GM12878 (cell line): Measurements from ENCODE around the gene RIMS1. TPM values are rescaled to one million over a fixed set of nuclear protein-coding genes. Genes with fewer than 3 reads are reported as not detected.

Experiments
- ATAC-seq: fragments of 200-7000 bp; cut with Tn5 transposase; 3 replicates; pipeline ENCODE4 v1.9.1; 2020; ENCODE audit warnings: mild to moderate bottlenecking, moderate library complexity
- BruUV-seq: library from RNA; stranded (reverse); fragments of 400-500 nt; replicated peaks from 2 replicates; lab custom pipeline; 2021; lab: Mats Ljungman, UMichigan
- CTCF ChIA-PET: fragments of 300-600 bp; sonication (Branson Sonifier 250); formaldehyde crosslinking; extraction: SDS; loops from one replicate; lab custom pipeline; 2021; ENCODE audit warnings: inconsistent platforms; lab: Yijun Ruan, JAX
- POLR2A ChIA-PET: fragments of 350-600 bp; formaldehyde crosslinking; extraction: SDS; loops from one replicate; lab custom pipeline; 2021; ENCODE audit warnings: inconsistent platforms; lab: Charles Lee
- RAD21 ChIA-PET: fragments of 300-600 bp; sonication (Branson Sonifier 250); formaldehyde crosslinking; loops from one replicate; lab custom pipeline; 2023; ENCODE audit warnings: antibody characterized with exemption; ENCODE audit not compliant: unreplicated experiment; lab: Charles Lee
- SMC1A ChIA-PET: fragments of 300-600 bp; sonication (Branson Sonifier 250); formaldehyde crosslinking; loops from one replicate; lab custom pipeline; 2023; ENCODE audit not compliant: unreplicated experiment, uncharacterized antibody; lab: Charles Lee
- DNase-seq: peaks from one replicate; pipeline ENCODE4 v3.0.0-alpha.2; 2011; ENCODE audit warnings: low read depth, low spot score
- FAIRE-seq: peaks from 3 replicates; lab custom pipeline; 2011; peaks lifted over from hg19 to GRCh38; lab: Jason Lieb, UNC
- H2AFZ ChIP-seq: 2 replicates; pipeline ENCODE4 v1.6.0; 2011; ENCODE audit warnings: low read depth, low read length, control low read depth; ENCODE audit not compliant: control insufficient read depth
- H3K27ac ChIP-seq: 2 replicates; pipeline ENCODE4 v1.5.1; 2011; ENCODE audit warnings: control low read depth; ENCODE audit not compliant: control insufficient read depth, insufficient read depth
- H3K27me3 ChIP-seq, 2 experiments: replicated peaks in 1 of 2; 2 replicates each; pipeline versions ENCODE4 v1.6.0 to v1.6.1; 2011; ENCODE audit warnings: low read length in 1 of 2; ENCODE audit not compliant: control insufficient read depth in 2 of 2, insufficient read depth in 2 of 2
- H3K36me3 ChIP-seq, 2 experiments: 2 replicates each; pipeline ENCODE4 v1.5.1; 2011; ENCODE audit warnings: low read length in 1 of 2; ENCODE audit not compliant: control insufficient read depth in 2 of 2, insufficient read depth in 2 of 2
- H3K4me1 ChIP-seq: 2 replicates; pipeline ENCODE4 v1.6.1; 2011; ENCODE audit warnings: mild to moderate bottlenecking, low read length, moderate library complexity, mixed read lengths; ENCODE audit not compliant: control insufficient read depth, insufficient read depth
- H3K4me2 ChIP-seq: 2 replicates; pipeline ENCODE4 v1.6.0; 2011; ENCODE audit warnings: control low read depth; ENCODE audit not compliant: control insufficient read depth, insufficient read depth
- H3K4me3 ChIP-seq: fragments of 200-600 bp; sonication (generic); 2 replicates; pipeline ENCODE4 v1.5.1; 2016
- H3K79me2 ChIP-seq: 2 replicates; pipeline ENCODE4 v1.6.0; 2011; ENCODE audit warnings: low read length; ENCODE audit not compliant: control insufficient read depth, insufficient read depth
- H3K9ac ChIP-seq: 2 replicates; pipeline ENCODE4 v1.8.0; 2011; ENCODE audit warnings: low read length, control low read depth, mixed read lengths; ENCODE audit not compliant: control insufficient read depth, insufficient read depth
- H3K9me3 ChIP-seq: replicated peaks from 3 replicates; pipeline ENCODE4 v1.5.1; 2011; ENCODE audit warnings: mild to moderate bottlenecking, low read length; ENCODE audit not compliant: control insufficient read depth, insufficient read depth
- H4K20me1 ChIP-seq: 2 replicates; pipeline ENCODE4 v1.6.0; 2011; ENCODE audit not compliant: control insufficient read depth, insufficient read depth
- ASH2L ChIP-seq: fragments of 300-600, 200-600 bp; sonication (generic); IDR thresholded peaks from 2 replicates; pipeline ENCODE4 v1.6.1; 2017; ENCODE audit warnings: low read depth, mild to moderate bottlenecking, borderline replicate concordance
- CEBPZ ChIP-seq: fragments of 150-350 bp; IDR thresholded peaks from 2 replicates; pipeline ENCODE4 v1.6.1; 2016; ENCODE audit warnings: low read depth, low read length
- ESRRA ChIP-seq: IDR thresholded peaks from 2 replicates; pipeline ENCODE4 v1.6.1; 2012; ENCODE audit warnings: mild to moderate bottlenecking, low read length, improper control_type of control experiment
- ETV6 ChIP-seq, 2 experiments: fragments of 450-650 bp in 1 of 2; IDR thresholded peaks in 1 of 2; conservative IDR thresholded peaks in 1 of 2; 2 replicates each; pipeline ENCODE4 v1.6.1; 2014; ENCODE audit warnings: antibody characterized with exemption in 1 of 2, borderline replicate concordance in 1 of 2, low read depth in 1 of 2, mild to moderate bottlenecking in 1 of 2, moderate library complexity in 1 of 2
- GATAD2B ChIP-seq: fragments of 450-650 bp; conservative IDR thresholded peaks from 2 replicates; pipeline ENCODE4 v1.6.1; 2017; ENCODE audit warnings: low read depth, mild to moderate bottlenecking, moderate library complexity
- JUNB ChIP-seq: IDR thresholded peaks from 2 replicates; pipeline ENCODE4 v1.6.1; 2016; ENCODE audit warnings: antibody characterized with exemption, mild to moderate bottlenecking
- KLF5 ChIP-seq: fragments of 450-650 bp; IDR thresholded peaks from 2 replicates; pipeline ENCODE4 v1.6.1; 2014; ENCODE audit warnings: mild to moderate bottlenecking; ENCODE audit not compliant: partially characterized antibody
- MYB ChIP-seq: fragments of 150-350 bp; IDR thresholded peaks from 2 replicates; pipeline ENCODE4 v1.6.1; 2014; ENCODE audit warnings: mild to moderate bottlenecking, low read depth, low read length, borderline replicate concordance
- NRF1 ChIP-seq: conservative IDR thresholded peaks from 2 replicates; pipeline ENCODE4 v1.6.1; 2011; ENCODE audit warnings: mild to moderate bottlenecking, low read depth, low read length, improper control_type of control experiment
- RB1 ChIP-seq: fragments of 450-650 bp; formaldehyde crosslinking; IDR thresholded peaks from 2 replicates; pipeline ENCODE4 v1.6.1; 2017; ENCODE audit warnings: mild to moderate bottlenecking, borderline replicate concordance
- RELA ChIP-seq: fragments of 450-650 bp; IDR thresholded peaks from 2 replicates; pipeline ENCODE4 v1.8.0; 2014; ENCODE audit warnings: borderline replicate concordance; ENCODE audit not compliant: partially characterized antibody
- SMC3 ChIP-seq: IDR thresholded peaks from 2 replicates; pipeline ENCODE4 v1.6.1; 2011; ENCODE audit warnings: low read length, improper control_type of control experiment, borderline replicate concordance
- SRF ChIP-seq, 2 experiments: IDR thresholded peaks; 2 replicates each; pipeline ENCODE4 v1.6.1; 2011; ENCODE audit warnings: low read depth in 2 of 2, low read length in 2 of 2, mild to moderate bottlenecking in 1 of 2, moderate library complexity in 1 of 2
- SUZ12 ChIP-seq: fragments of 200-600 bp; sonication (generic); IDR thresholded peaks from one replicate; pipeline ENCODE4 v1.6.1; 2018; ENCODE audit warnings: antibody characterized with exemption, mild to moderate bottlenecking; ENCODE audit not compliant: unreplicated experiment
- USF1 ChIP-seq: IDR thresholded peaks from 2 replicates; pipeline ENCODE4 v1.6.1; 2011; ENCODE audit warnings: borderline replicate concordance, low read depth, mild to moderate bottlenecking, moderate library complexity, mixed read lengths, low read length; ENCODE audit not compliant: insufficient read depth; ENCODE audit errors: extremely low read length
- WGBS: methylation state at CpG from one replicate; pipeline ENCODE4 v1.1.6; 2016; ENCODE audit warnings: low lambda C conversion rate; ENCODE audit not compliant: insufficient replicate concordance, insufficient coverage; ENCODE audit errors: missing lambda C conversion rate; 5-methylcytosine and 5-hydroxymethylcytosine counted together
- in situ Hi-C: fragments of 300-500 bp; cut with MboI; formaldehyde crosslinking; loops from 9 replicates; pipeline ENCODE4 v1.14.3; 2018; ENCODE audit warnings: mixed read lengths
- intact Hi-C: fragments of 100-400 bp; cut with micrococcal nuclease; formaldehyde crosslinking; loops from one replicate; pipeline ENCODE4 v1.14.2; 2022; ENCODE audit not compliant: unreplicated experiment
- polyA plus RNA-seq, 11 experiments: library from polyadenylated mRNA; depleted of rRNA in 4 of 11; unstranded in 6 of 11; stranded (reverse) in 5 of 11; fragments of >200 nt; fragmentation: Nextera tagmentation in 4 of 11; fragmentation: Illumina TruSeq in 1 of 11; extraction: Ambion mirVana in 4 of 11; extraction: Trizol in 1 of 11; gene quantifications; 1 replicate in 1 of 11; 2 replicates in 10 of 11; pipeline versions ENCODE4 v1.2.1 to v1.2.3, GENCODE V29; 2011 to 2016; ENCODE audit warnings: inconsistent platforms in 2 of 11, missing spikeins in 2 of 11, low read depth in 1 of 11
- total RNA-seq, 4 experiments: library from RNA; depleted of rRNA in 3 of 4; stranded (reverse); fragments of >200 nt in 3 of 4; fragmentation: Illumina TruSeq in 1 of 4; extraction: Trizol in 1 of 4; gene quantifications; 2 replicates each; pipeline versions ENCODE4 v1.2.1 to v1.2.3, GENCODE V29; 2013 to 2021
- TF ChIP-seq, protein P1 (sequence below): fragments of 450-650 bp; IDR thresholded peaks from 2 replicates; pipeline ENCODE4 v1.6.1; 2017; ENCODE audit warnings: mild to moderate bottlenecking, moderate library complexity

RIMS1 gene
- total and polyA plus RNA-seq, 10 of the 15 experiments (the other 5 are each of a cell fraction or from before 2014, with no cell fraction given): 0.05 to 0.76 (median 0.23) TPM

DNA sequence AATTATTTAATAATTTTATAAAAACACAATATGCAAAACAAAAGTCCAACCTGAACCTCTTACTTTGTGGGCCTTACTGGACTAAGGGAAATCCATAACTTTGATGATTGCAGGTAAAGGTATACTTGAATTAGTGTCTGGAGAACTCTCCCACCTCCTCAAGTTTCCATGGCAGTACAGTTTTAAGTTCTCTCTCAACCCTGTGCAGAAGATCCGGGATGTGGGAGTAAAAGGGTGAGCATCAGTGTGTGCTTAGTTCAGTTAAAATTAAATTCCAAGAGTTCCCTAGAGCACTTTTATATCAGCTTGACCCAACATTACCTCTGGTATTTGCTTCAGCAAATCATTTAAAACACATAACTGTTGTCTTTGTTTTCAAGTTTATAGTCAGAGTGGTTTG, 47.5 kb downstream of the RIMS1 start:
- SMC1A ChIA-PET: no interaction called here
- no peak overlapping the region for H3K27ac ChIP-seq
- FAIRE-seq (no peak), DNase-seq (no peak), ATAC-seq (no peak)
- H3K4me3 ChIP-seq: no peak overlapping the region
- H3K9ac ChIP-seq: no peak overlapping the region
- no peaks in the 10 kb centered on the region for H3K79me2 ChIP-seq
- H3K4me2 ChIP-seq: no peak overlapping the region
- RAD21 ChIA-PET: no interaction called here
- H3K9me3 ChIP-seq: no peaks in the 10 kb centered on the region
- in situ Hi-C loops (no loop called here), intact Hi-C loops (no loop called here)
- POLR2A ChIA-PET: no interaction called here
- BruUV-seq: no TSS peak
- no peaks in the 10 kb centered on the region for H3K27me3 ChIP-seq
- H3K4me1 ChIP-seq: no peaks in the 10 kb centered on the region
- H3K36me3 ChIP-seq: no peaks in the 10 kb centered on the region
- H2AFZ ChIP-seq: no peak overlapping the region
- CTCF ChIA-PET: no interaction called here
- TF ChIP-seq, protein P1, sequence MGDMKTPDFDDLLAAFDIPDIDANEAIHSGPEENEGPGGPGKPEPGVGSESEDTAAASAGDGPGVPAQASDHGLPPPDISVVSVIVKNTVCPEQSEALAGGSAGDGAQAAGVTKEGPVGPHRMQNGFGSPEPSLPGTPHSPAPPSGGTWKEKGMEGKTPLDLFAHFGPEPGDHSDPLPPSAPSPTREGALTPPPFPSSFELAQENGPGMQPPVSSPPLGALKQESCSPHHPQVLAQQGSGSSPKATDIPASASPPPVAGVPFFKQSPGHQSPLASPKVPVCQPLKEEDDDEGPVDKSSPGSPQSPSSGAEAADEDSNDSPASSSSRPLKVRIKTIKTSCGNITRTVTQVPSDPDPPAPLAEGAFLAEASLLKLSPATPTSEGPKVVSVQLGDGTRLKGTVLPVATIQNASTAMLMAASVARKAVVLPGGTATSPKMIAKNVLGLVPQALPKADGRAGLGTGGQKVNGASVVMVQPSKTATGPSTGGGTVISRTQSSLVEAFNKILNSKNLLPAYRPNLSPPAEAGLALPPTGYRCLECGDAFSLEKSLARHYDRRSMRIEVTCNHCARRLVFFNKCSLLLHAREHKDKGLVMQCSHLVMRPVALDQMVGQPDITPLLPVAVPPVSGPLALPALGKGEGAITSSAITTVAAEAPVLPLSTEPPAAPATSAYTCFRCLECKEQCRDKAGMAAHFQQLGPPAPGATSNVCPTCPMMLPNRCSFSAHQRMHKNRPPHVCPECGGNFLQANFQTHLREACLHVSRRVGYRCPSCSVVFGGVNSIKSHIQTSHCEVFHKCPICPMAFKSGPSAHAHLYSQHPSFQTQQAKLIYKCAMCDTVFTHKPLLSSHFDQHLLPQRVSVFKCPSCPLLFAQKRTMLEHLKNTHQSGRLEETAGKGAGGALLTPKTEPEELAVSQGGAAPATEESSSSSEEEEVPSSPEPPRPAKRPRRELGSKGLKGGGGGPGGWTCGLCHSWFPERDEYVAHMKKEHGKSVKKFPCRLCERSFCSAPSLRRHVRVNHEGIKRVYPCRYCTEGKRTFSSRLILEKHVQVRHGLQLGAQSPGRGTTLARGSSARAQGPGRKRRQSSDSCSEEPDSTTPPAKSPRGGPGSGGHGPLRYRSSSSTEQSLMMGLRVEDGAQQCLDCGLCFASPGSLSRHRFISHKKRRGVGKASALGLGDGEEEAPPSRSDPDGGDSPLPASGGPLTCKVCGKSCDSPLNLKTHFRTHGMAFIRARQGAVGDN: no peak
- TF ChIP-seq RELA: no peak
- no peak for TF ChIP-seq USF1
- no peak for TF ChIP-seq JUNB
- no peak for TF ChIP-seq CEBPZ
- TF ChIP-seq RB1: no peak
- TF ChIP-seq SUZ12: no peak
- TF ChIP-seq ETV6 (conservative IDR thresholded peaks at IDR 0.05 in 1 of 2, IDR thresholded peaks at IDR 0.05 in 1 of 2; ENCODE audit: borderline replicate concordance in 1 of 2, low read depth in 1 of 2): no peak
- TF ChIP-seq GATAD2B: no peak
- TF ChIP-seq NRF1: no peak
- no peak for TF ChIP-seq SRF (IDR thresholded peaks at IDR 0.05; ENCODE audit: low read depth in 2 of 2, low read length in 2 of 2)
- no peak for TF ChIP-seq ESRRA
- no peak for TF ChIP-seq MYB
- TF ChIP-seq ASH2L: no peak
- no peak for TF ChIP-seq SMC3
- TF ChIP-seq KLF5: no peak
- H4K20me1 ChIP-seq: no peaks in the 10 kb centered on the region
- WGBS: 100% methylated on average over 1 of the region's 1 CpG
